A549 (cell line): Measurements from ENCODE around the gene IDE.

Source experiments
- BHLHE40 ChIP-seq: IDR thresholded peaks from 2 replicates; pipeline ENCODE4 v1.6.1; 2012; ENCODE audit warnings: low read depth, low read length, inconsistent platforms
- CEBPB ChIP-seq, 2 experiments: fragments of >200 bp in 1 of 2; sonication (Bioruptor Twin) in 1 of 2; formaldehyde crosslinking in 1 of 2; IDR thresholded peaks; 2 replicates each; pipeline ENCODE4 v1.6.1; 2012 to 2016
- CHD4 ChIP-seq: fragments of 200-600 bp; sonication (generic); IDR thresholded peaks from 2 replicates; pipeline ENCODE4 v1.6.1; 2016; ENCODE audit warnings: antibody characterized with exemption, mild to moderate bottlenecking, borderline replicate concordance
- HOXA7 ChIP-seq: fragments of 250-450 bp; sonication (Bioruptor Pico); IDR thresholded peaks from 2 replicates; pipeline ENCODE4 v1.5.0; 2020; ENCODE audit warnings: mild to moderate bottlenecking, moderate library complexity
- POLR2A ChIP-seq: IDR thresholded peaks from 2 replicates; pipeline ENCODE4 v1.6.1; 2012; ENCODE audit warnings: mild to moderate bottlenecking, low read length
- POLR2AphosphoS2 ChIP-seq: conservative IDR thresholded peaks from 2 replicates; pipeline ENCODE4 v1.6.1; 2012; ENCODE audit warnings: low read length, improper control_type of control experiment, inconsistent platforms
- RFX5 ChIP-seq: fragments of 450-650 bp; IDR thresholded peaks from 2 replicates; pipeline ENCODE4 v1.7.1; 2014; ENCODE audit warnings: antibody characterized with exemption, mild to moderate bottlenecking, moderate library complexity
- TF ChIP-seq, protein P1 (sequence below): fragments of >200 bp; sonication (Bioruptor Twin); formaldehyde crosslinking; IDR thresholded peaks from 3 replicates; pipeline ENCODE4 v1.5.1; 2016
- TF ChIP-seq, protein P2 (sequence below): IDR thresholded peaks from 2 replicates; pipeline ENCODE4 v1.6.1; 2012

DNA sequence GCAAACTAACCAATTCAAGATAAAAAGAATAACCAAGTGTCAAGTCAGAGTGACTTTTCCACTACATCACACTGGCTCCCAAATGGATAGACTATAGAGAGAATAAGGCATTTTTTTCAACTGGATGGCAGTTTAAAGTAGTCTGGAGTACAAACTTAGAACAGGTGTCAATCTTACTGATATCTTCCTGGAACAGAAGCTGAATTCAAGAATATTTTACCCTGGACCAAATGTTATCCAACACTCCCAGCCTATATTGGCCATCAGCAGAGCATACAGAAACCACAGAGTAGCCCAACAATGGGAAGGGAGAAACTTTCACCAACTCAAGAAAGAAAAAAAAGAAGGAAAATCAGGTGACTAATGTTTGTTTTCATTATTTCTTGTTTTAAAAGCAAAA, 11.5 kb downstream of the IDE start:
- TF ChIP-seq POLR2A (no peak), BHLHE40 (no peak), CHD4 (no peak), CEBPB (IDR thresholded peaks at IDR 0.05) (no peak), RFX5 (no peak), HOXA7 (CRISPR knock-in tag) (no peak), POLR2AphosphoS2 (no peak)
- TF ChIP-seq, protein P1, sequence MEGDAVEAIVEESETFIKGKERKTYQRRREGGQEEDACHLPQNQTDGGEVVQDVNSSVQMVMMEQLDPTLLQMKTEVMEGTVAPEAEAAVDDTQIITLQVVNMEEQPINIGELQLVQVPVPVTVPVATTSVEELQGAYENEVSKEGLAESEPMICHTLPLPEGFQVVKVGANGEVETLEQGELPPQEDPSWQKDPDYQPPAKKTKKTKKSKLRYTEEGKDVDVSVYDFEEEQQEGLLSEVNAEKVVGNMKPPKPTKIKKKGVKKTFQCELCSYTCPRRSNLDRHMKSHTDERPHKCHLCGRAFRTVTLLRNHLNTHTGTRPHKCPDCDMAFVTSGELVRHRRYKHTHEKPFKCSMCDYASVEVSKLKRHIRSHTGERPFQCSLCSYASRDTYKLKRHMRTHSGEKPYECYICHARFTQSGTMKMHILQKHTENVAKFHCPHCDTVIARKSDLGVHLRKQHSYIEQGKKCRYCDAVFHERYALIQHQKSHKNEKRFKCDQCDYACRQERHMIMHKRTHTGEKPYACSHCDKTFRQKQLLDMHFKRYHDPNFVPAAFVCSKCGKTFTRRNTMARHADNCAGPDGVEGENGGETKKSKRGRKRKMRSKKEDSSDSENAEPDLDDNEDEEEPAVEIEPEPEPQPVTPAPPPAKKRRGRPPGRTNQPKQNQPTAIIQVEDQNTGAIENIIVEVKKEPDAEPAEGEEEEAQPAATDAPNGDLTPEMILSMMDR, result no peak
- TF ChIP-seq, protein P2, sequence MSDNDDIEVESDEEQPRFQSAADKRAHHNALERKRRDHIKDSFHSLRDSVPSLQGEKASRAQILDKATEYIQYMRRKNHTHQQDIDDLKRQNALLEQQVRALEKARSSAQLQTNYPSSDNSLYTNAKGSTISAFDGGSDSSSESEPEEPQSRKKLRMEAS, result no peak
